B cell (primary cell): ENCODE data around the gene ESPNL. TPM values are rescaled to one million over a fixed set of nuclear protein-coding genes. Genes with fewer than 3 reads are reported as not detected.

Experiments used
- ATAC-seq: fragments of 200-7000 bp; cut with Tn5 transposase; one replicate; pipeline ENCODE4 v1.10.0; 2021; ENCODE audit warnings: low read depth, mild to moderate bottlenecking, moderate number of reproducible peaks, moderate library complexity
- CTCF ChIA-PET: fragments of 350-600 bp; sonication (Branson Sonifier 250); formaldehyde crosslinking; loops from one replicate; lab custom pipeline; 2021; ENCODE audit warnings: antibody characterized with exemption, inconsistent platforms; lab: Charles Lee
- POLR2A ChIA-PET: fragments of 350-600 bp; sonication (Branson Sonifier 250); formaldehyde crosslinking; loops from one replicate; lab custom pipeline; 2021; ENCODE audit warnings: antibody characterized with exemption; lab: Charles Lee
- DNase-seq: peaks from one replicate; pipeline ENCODE4 v3.0.0; 2013
- H2AFZ ChIP-seq: 2 replicates; pipeline ENCODE4 v1.6.1; 2012; ENCODE audit warnings: mild to moderate bottlenecking, low read depth, low read length; ENCODE audit not compliant: insufficient read depth, poor library complexity, severe bottlenecking
- H3K27ac ChIP-seq, 2 donors: 1 replicate in 1 of 2; 2 replicates in 1 of 2; pipeline ENCODE4 v1.5.1; 2012 to 2013; ENCODE audit warnings: low read length in 2 of 2, mild to moderate bottlenecking in 2 of 2, moderate library complexity in 1 of 2
- H3K27me3 ChIP-seq, 4 experiments: fragments of 200-600 bp in 1 of 4; sonication (generic) in 1 of 4; replicated peaks in 1 of 4; 1 replicate in 2 of 4; 2 replicates in 2 of 4; pipeline versions ENCODE4 v1.6.1 to v1.7.0; 2013 to 2016; ENCODE audit warnings: low read length in 3 of 4, mild to moderate bottlenecking in 2 of 4, mixed read lengths in 1 of 4, moderate library complexity in 1 of 4; ENCODE audit not compliant: insufficient read depth in 4 of 4, control insufficient read depth in 3 of 4; ENCODE audit errors: control extremely low read depth in 1 of 4
- H3K36me3 ChIP-seq, 2 experiments: replicated peaks in 1 of 2; 1 replicate in 1 of 2; 2 replicates in 1 of 2; pipeline versions ENCODE4 v1.6.1 to v1.7.1; 2013; ENCODE audit warnings: low read length in 1 of 2; ENCODE audit not compliant: insufficient read depth in 2 of 2, control insufficient read depth in 1 of 2; ENCODE audit errors: control extremely low read depth in 1 of 2, extremely low read depth in 1 of 2
- H3K4me1 ChIP-seq, 2 donors: fragments of 200-600 bp in 1 of 2; sonication (generic) in 1 of 2; 1 replicate in 1 of 2; 2 replicates in 1 of 2; pipeline versions ENCODE4 v1.5.1 to v1.6.1; 2013 to 2017; ENCODE audit warnings: low read length in 2 of 2; ENCODE audit not compliant: control insufficient read depth in 2 of 2, insufficient read depth in 2 of 2
- H3K4me2 ChIP-seq: replicated peaks from 2 replicates; pipeline ENCODE3; 2012; ENCODE audit warnings: mild to moderate bottlenecking, low read depth, low read length; ENCODE audit not compliant: poor library complexity, severe bottlenecking
- H3K4me3 ChIP-seq, 5 experiments: fragments of 200-600 bp in 1 of 5; sonication (generic) in 1 of 5; 1 replicate in 3 of 5; 2 replicates in 2 of 5; pipeline versions ENCODE4 v1.5.1 to v1.7.0; 2011 to 2016; ENCODE audit warnings: low read length in 4 of 5, mild to moderate bottlenecking in 4 of 5, low read depth in 2 of 5, control low read depth in 1 of 5, moderate library complexity in 1 of 5; ENCODE audit not compliant: insufficient read depth in 1 of 5; ENCODE audit errors: control extremely low read depth in 1 of 5, extremely low read depth in 1 of 5
- H3K79me2 ChIP-seq: fragments of 200-600 bp; sonication (generic); one replicate; pipeline ENCODE4 v1.6.0; 2016; ENCODE audit warnings: low read length; ENCODE audit not compliant: control insufficient read depth, insufficient read depth
- H3K9ac ChIP-seq: fragments of 200-600 bp; sonication (generic); 2 replicates; pipeline ENCODE4 v1.6.1; 2017; ENCODE audit warnings: mild to moderate bottlenecking, low read length, moderate library complexity
- H3K9me3 ChIP-seq, 3 donors: one replicate each; pipeline versions ENCODE4 v1.6.1 to v1.7.1; 2013; ENCODE audit warnings: low read length in 2 of 3; ENCODE audit not compliant: control insufficient read depth in 2 of 3, insufficient read depth in 1 of 3; ENCODE audit errors: control extremely low read depth in 1 of 3
- H4K20me1 ChIP-seq: 2 replicates; pipeline ENCODE4 v1.6.0; 2012; ENCODE audit warnings: mild to moderate bottlenecking, low read length; ENCODE audit not compliant: insufficient read depth, control insufficient read depth, poor library complexity, severe bottlenecking
- H3K27ac Mint-ChIP-seq: one replicate; pipeline ENCODE4 v1.8.0; 2021; ENCODE audit warnings: mixed read lengths
- H3K27me3 Mint-ChIP-seq: one replicate; pipeline ENCODE4 v1.8.0; 2021; ENCODE audit warnings: mixed read lengths
- H3K4me1 Mint-ChIP-seq: one replicate; pipeline ENCODE4 v1.8.0; 2021; ENCODE audit warnings: mixed read lengths
- H3K4me3 Mint-ChIP-seq: one replicate; pipeline ENCODE4 v1.8.0; 2021; ENCODE audit warnings: mixed read lengths
- H3K9me3 Mint-ChIP-seq: one replicate; pipeline ENCODE4 v1.8.0; 2022; ENCODE audit warnings: mixed read lengths; ENCODE audit not compliant: insufficient read depth
- EZH2 ChIP-seq: IDR thresholded peaks from 2 replicates; pipeline ENCODE4 v1.6.1; 2012; ENCODE audit warnings: borderline replicate concordance, low read depth, mild to moderate bottlenecking, moderate library complexity, low read length; ENCODE audit not compliant: insufficient read depth, poor library complexity, severe bottlenecking
- WGBS: methylation state at CpG from one replicate; pipeline ENCODE4 v1.1.5; 2013; ENCODE audit warnings: missing lambda C conversion rate; ENCODE audit not compliant: insufficient coverage; 5-methylcytosine and 5-hydroxymethylcytosine counted together
- intact Hi-C: fragments of 100-400 bp; cut with micrococcal nuclease; formaldehyde crosslinking; loops from one replicate; pipeline ENCODE4 v1.10.0; 2022
- polyA plus RNA-seq: library from polyadenylated mRNA; depleted of rRNA; stranded (reverse); fragments of >200 nt; gene quantifications from 2 replicates; pipeline ENCODE4 v1.2.3, GENCODE V29; 2012
- total RNA-seq, 2 donors: library from RNA; stranded (reverse); fragments of 120-200 nt in 1 of 2; gene quantifications; 1 replicate in 1 of 2; 2 replicates in 1 of 2; pipeline versions ENCODE4 v1.2.3 to v1.2.4, GENCODE V29; 2013 to 2022
- TF ChIP-seq, protein P1 (sequence below): fragments of 200-600 bp; IDR thresholded peaks from one replicate; pipeline ENCODE4 v1.8.0; 2022; ENCODE audit warnings: antibody characterized with exemption, mild to moderate bottlenecking

The ESPNL gene
- total and polyA plus RNA-seq, 2 donors (not counting 1 experiment from before 2014, with no cell fraction given), result 1.6 to 2.5 TPM

DNA sequence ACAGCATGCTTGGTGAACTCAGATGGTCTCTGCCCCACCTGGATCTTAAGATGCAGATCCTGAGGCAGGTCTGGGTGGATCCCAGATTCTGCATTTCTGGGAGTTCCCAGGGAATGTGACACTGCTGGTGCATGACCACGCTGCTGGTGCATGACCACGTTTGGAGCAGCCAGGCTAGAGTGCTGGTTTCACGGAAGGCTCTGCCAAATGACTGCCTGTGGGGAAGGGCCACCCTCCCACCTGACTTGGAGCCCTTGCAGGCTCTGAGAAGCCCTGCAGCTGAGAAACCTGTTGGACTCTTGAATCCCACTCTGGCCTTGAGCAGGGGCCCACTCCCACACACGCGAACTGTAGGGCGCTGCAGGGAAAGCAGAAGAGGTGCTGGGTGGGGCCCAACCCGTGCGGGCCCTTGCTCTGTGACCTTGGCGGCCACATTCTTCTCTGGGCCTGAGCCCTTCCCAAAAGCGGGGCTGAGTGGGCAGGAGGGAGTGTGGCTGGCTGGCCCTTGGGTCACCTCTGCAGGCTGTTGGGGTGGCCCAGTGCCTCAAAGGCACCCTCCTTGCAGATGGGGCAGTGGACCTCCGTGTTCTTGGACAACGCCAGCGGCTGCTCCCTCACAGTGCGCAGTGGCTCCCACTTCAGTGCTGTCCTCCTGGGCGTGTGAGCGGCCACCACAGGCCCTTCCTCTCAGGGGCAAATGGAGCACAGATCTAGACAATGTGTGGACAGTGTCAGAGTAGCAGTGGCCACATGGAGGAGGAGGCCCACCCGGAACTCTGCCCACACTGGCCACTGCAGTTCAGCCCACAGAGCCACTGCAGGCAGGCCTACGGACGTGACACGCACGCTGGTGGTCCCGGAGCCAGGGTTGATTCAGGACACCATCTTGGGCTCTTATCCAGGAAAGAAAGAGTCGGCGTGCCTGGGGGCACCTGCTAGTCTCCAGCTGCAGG, 66.5 kb downstream of the ESPNL start:
- ATAC-seq (no peak), DNase-seq (no peak)
- Mint-ChIP-seq H3K9me3 (no peaks in the 10 kb centered on the region), H3K4me3 (no peak overlapping the region), H3K4me1 (no peaks in the 10 kb centered on the region), H3K27me3 (peaks cover 6% of the 10 kb centered on the region), H3K27ac (no peak overlapping the region)
- Histone ChIP-seq H3K4me3 (no peak overlapping the region), H3K9me3 (no peaks in the 10 kb centered on the region), H3K27ac (no peak overlapping the region), H4K20me1 (peaks cover 6% of the 10 kb centered on the region), H3K79me2 (no peaks in the 10 kb centered on the region), H3K27me3 (peaks cover 0 to 7% (median 0%) of the 10 kb centered on the region in 4 experiments), H3K36me3 (peaks cover 6 to 23% of the 10 kb centered on the region in 2 experiments), H3K4me2 (no peak overlapping the region), H3K4me1 (no peaks in the 10 kb centered on the region), H2AFZ (no peak overlapping the region), H3K9ac (no peak overlapping the region)
- CTCF ChIA-PET, result no interaction called here
- POLR2A ChIA-PET, result no interaction called here
- intact Hi-C loops, result no loop called here
- TF ChIP-seq, protein P1, sequence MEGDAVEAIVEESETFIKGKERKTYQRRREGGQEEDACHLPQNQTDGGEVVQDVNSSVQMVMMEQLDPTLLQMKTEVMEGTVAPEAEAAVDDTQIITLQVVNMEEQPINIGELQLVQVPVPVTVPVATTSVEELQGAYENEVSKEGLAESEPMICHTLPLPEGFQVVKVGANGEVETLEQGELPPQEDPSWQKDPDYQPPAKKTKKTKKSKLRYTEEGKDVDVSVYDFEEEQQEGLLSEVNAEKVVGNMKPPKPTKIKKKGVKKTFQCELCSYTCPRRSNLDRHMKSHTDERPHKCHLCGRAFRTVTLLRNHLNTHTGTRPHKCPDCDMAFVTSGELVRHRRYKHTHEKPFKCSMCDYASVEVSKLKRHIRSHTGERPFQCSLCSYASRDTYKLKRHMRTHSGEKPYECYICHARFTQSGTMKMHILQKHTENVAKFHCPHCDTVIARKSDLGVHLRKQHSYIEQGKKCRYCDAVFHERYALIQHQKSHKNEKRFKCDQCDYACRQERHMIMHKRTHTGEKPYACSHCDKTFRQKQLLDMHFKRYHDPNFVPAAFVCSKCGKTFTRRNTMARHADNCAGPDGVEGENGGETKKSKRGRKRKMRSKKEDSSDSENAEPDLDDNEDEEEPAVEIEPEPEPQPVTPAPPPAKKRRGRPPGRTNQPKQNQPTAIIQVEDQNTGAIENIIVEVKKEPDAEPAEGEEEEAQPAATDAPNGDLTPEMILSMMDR, result no peak
- no peak for TF ChIP-seq EZH2
- 93% methylated on average over 24 of the region's 24 CpGs for WGBS

DNA sequence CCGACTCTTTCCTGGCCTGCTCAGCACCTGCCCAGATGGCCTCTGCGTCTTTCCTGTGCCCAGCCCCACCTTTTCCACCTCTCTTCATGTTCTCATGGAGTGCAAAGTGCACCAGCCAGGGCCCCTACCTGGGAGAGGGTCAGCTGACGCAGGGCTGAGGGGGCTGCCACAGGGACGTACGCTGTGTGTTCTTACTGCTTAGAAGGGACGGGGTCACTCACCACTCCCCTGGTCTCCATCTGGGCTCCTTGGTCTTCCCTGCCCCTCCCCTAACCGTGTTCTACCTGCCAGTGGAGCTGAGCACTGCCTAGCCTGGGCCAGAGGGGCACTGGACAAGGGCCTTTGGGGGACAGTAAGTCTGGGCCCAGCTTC, 67.2 kb downstream of the ESPNL start:
- peaks cover 6% of the 10 kb centered on the region for H3K27me3 Mint-ChIP-seq
- no peak for DNase-seq
- Histone ChIP-seq H3K4me3 (no peak overlapping the region), H3K36me3 (peaks cover 7 to 28% of the 10 kb centered on the region in 2 experiments), H3K9me3 (no peaks in the 10 kb centered on the region), H2AFZ (no peak overlapping the region), H3K4me1 (no peaks in the 10 kb centered on the region), H4K20me1 (peaks cover 6% of the 10 kb centered on the region), H3K79me2 (no peaks in the 10 kb centered on the region), H3K27me3 (peaks cover 0 to 7% (median 0%) of the 10 kb centered on the region in 4 experiments), H3K27ac (no peak overlapping the region), H3K9ac (no peak overlapping the region), H3K4me2 (no peak overlapping the region)
- ChIA-PET POLR2A (no interaction called here), CTCF (no interaction called here)
- H3K4me1 Mint-ChIP-seq, result no peaks in the 10 kb centered on the region
- intact Hi-C loops, result no loop called here
- H3K27ac Mint-ChIP-seq, result no peak overlapping the region
- ATAC-seq, result no peak
- TF ChIP-seq, protein P1, result no peak
- no peak for TF ChIP-seq EZH2
- H3K4me3 Mint-ChIP-seq, result no peak overlapping the region
- WGBS, result over 99% methylated on average over 7 of the region's 7 CpGs
- no peaks in the 10 kb centered on the region for H3K9me3 Mint-ChIP-seq
